Naive B cell (primary cell): ENCODE results near the gene RTKN. TPM values are rescaled to one million over a fixed set of nuclear protein-coding genes. Genes with fewer than 3 reads are reported as not detected.
A peak's percentile ranks its signal among the peaks of the same experiment; 100 is the strongest.

Experiments
- ATAC-seq, 2 donors: fragments of 150-1000 bp; cut with Tn5 transposase; 2 replicates each; pipeline ENCODE4 v1.10.0; 2021; ENCODE audit warnings: low read depth in 2 of 2, mild to moderate bottlenecking in 2 of 2, moderate library complexity in 2 of 2
- DNase-seq: peaks from one replicate; pipeline ENCODE4 v3.0.0; 2022
- H3K27ac Mint-ChIP-seq, 6 donors: one replicate each; pipeline ENCODE4 v1.8.0; 2020 to 2022; ENCODE audit warnings: mild to moderate bottlenecking in 6 of 6, mixed read lengths in 6 of 6, moderate library complexity in 5 of 6, inconsistent platforms in 2 of 6
- H3K27me3 Mint-ChIP-seq, 3 donors: one replicate each; pipeline ENCODE4 v1.8.0; 2021 to 2022; ENCODE audit warnings: mixed read lengths in 3 of 3, mild to moderate bottlenecking in 1 of 3
- H3K36me3 Mint-ChIP-seq, 2 donors: one replicate each; pipeline ENCODE4 v1.8.0; 2020 to 2022; ENCODE audit warnings: mixed read lengths in 2 of 2, inconsistent platforms in 1 of 2, mild to moderate bottlenecking in 1 of 2
- H3K4me1 Mint-ChIP-seq, 3 donors: one replicate each; pipeline ENCODE4 v1.8.0; 2020 to 2022; ENCODE audit warnings: mixed read lengths in 3 of 3, inconsistent platforms in 1 of 3, mild to moderate bottlenecking in 1 of 3, moderate library complexity in 1 of 3
- H3K4me3 Mint-ChIP-seq, 8 donors: one replicate each; pipeline ENCODE4 v1.8.0; 2020 to 2022; ENCODE audit warnings: mild to moderate bottlenecking in 8 of 8, mixed read lengths in 8 of 8, moderate library complexity in 8 of 8, inconsistent platforms in 2 of 8
- H3K9me3 Mint-ChIP-seq, 7 donors: one replicate each; pipeline ENCODE4 v1.8.0; 2020 to 2022; ENCODE audit warnings: mixed read lengths in 7 of 7, mild to moderate bottlenecking in 5 of 7, inconsistent platforms in 2 of 7, moderate library complexity in 1 of 7
- polyA plus RNA-seq, 6 donors: library from polyadenylated mRNA; unstranded; fragments of 300-500 nt; fragmentation: Illumina TruSeq; gene quantifications; one replicate each; pipeline ENCODE4 v1.2.3, GENCODE V29; 2021; ENCODE audit warnings: low read depth in 6 of 6

RTKN gene
- polyA plus RNA-seq, 6 donors from 2014 or later = 0.97 to 2.1 (median 1.7) TPM; not detected in 1

DNA sequence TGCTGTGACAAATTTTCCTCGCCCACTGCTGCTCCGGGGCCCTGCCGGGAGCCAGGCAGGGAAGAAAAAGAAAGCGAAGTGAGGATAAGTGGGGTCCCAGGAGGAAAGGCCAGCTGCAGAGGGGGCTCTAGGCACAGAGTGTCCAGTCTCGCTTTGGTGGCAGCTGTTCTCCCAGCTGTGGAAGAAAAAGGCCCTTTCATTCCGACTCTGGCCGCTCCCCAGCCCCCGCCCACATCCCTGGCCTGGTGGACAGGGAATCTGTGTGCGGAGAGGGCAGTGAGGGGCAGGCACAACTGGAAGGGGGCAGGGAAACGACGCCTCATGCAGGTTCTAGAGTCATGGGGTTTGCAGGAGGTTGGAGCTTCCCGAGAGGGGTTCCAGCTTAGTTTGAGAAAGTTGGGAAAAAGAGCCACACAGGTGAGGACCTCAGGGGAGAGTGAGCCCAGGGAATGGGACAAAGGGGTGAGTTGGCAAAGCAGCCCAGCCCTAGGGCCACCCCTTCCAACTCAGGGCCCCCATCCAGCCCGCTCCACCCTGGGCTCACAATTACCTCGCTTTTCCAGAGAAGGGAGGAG is 1.8 kb downstream of the RTKN start:
- Mint-ChIP-seq H3K27ac (peak overlapping the region in 4 of 6 donors; percentile 34 to 84 (median 54)), H3K36me3 (no peaks in the 10 kb centered on the region), H3K9me3 (no peaks in the 10 kb centered on the region), H3K4me1 (peaks cover 24 to 43% (median 40%) of the 10 kb centered on the region in 3 donors), H3K27me3 (peaks cover 9 to 30% (median 17%) of the 10 kb centered on the region in 3 donors), H3K4me3 (peak overlapping the region; percentile 52 to 88 (median 82))
- DNase-seq = no peak
- no peak for ATAC-seq

DNA sequence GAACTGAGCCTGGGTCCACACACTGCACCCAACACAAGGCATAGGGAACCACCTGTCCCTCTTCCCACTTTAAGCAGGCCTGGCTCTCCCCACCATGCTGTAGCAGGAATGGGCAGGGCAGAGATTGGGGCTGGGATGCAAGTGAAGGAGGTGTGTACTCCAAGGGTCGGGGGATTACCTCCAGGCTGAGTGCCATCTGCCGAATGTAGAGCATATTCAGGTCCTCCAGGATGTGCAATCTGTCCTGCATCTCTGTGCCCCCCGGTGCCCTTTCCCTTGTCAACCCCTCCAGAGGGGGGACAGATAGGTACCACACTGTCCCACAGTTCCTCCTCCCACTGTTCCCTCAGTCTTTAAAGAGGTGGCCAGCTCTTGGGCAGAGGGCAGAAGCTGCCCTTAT is 2.4 kb downstream of the RTKN start:
- Mint-ChIP-seq H3K27me3 (peaks cover 8 to 26% (median 12%) of the 10 kb centered on the region in 3 donors), H3K4me3 (peak overlapping the region in 7 of 8 donors; percentile 49 to 83 (median 81)), H3K36me3 (no peaks in the 10 kb centered on the region), H3K27ac (peak overlapping the region in 1 of 6 donors; percentile 47), H3K9me3 (no peaks in the 10 kb centered on the region), H3K4me1 (peaks cover 24 to 43% (median 40%) of the 10 kb centered on the region in 3 donors)
- DNase-seq (no peak), ATAC-seq (no peak)

DNA sequence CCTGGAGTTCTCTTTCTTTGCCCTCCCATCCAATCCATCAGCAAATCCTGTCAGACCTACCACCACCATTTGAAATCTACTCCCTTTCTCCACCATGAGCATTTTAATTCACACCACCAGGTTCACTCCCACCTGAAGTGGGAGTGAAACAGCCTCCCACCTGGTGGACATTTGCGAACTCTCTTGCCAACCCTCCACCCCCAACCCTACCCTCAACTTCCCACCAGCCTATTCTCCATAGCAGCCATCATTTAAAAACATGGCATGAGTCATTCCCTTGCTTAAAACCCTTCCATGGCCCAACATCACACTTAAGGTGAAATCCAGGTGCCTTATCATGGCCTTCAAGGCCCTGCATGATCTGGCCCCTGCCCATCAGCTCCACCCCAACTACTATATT is 3.5 kb downstream of the RTKN start:
- no peak for ATAC-seq
- Mint-ChIP-seq H3K27me3 (peaks cover 7 to 21% (median 8%) of the 10 kb centered on the region in 3 donors), H3K27ac (peak overlapping the region in 3 of 6 donors; percentile 26 to 81 (median 39)), H3K4me1 (peaks cover 24 to 43% (median 40%) of the 10 kb centered on the region in 3 donors), H3K9me3 (no peaks in the 10 kb centered on the region), H3K4me3 (peak overlapping the region in 2 of 8 donors; percentile 18 to 52), H3K36me3 (no peaks in the 10 kb centered on the region)
- DNase-seq = no peak

DNA sequence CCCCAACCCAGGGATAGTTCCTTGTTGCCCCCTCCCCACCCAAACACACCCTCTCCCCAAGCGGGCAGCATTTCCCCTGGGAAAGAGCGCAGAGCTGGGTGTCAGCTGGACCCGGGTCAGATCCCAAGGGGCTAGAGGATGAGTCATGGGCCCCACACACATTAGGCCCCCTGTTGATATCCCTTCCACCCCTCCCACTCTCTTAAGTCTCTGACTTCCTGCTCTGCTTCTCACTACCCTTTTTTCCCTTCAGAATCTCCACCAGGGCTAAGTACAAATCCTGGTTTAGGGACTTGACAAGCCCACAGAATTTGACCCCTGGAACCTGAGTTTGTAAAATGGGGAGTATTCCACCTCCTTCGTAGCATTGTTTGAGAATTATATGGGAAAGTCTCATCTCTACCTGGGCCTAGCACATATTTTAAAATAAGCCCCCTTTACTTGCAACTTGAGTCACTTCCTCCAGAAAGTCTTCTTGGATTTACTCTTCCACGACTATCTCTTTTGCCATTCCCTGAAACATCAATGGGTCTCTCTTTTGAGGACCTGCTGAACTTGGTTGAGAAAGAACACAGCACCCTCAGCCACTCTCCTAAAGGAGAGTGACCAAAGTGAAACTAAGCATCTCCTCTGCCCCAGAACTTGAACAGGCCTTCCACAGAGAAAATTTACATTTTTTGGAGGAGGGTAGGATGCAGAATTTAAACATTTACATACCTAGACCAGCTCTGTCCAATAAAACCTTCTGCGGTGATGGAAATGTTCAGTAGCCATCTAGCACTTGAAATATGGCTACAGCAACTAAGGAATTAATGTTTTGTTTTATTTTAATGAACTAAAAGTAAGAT is 4.7 kb downstream of the RTKN start:
- Mint-ChIP-seq H3K36me3 (no peaks in the 10 kb centered on the region), H3K4me1 (peaks cover 21 to 40% (median 36%) of the 10 kb centered on the region in 3 donors), H3K9me3 (no peaks in the 10 kb centered on the region), H3K27me3 (peaks cover 1 to 14% (median 3%) of the 10 kb centered on the region in 3 donors), H3K4me3 (no peak overlapping the region), H3K27ac (peak overlapping the region in 1 of 6 donors; percentile 86)
- DNase-seq (no peak), ATAC-seq (no peak)

DNA sequence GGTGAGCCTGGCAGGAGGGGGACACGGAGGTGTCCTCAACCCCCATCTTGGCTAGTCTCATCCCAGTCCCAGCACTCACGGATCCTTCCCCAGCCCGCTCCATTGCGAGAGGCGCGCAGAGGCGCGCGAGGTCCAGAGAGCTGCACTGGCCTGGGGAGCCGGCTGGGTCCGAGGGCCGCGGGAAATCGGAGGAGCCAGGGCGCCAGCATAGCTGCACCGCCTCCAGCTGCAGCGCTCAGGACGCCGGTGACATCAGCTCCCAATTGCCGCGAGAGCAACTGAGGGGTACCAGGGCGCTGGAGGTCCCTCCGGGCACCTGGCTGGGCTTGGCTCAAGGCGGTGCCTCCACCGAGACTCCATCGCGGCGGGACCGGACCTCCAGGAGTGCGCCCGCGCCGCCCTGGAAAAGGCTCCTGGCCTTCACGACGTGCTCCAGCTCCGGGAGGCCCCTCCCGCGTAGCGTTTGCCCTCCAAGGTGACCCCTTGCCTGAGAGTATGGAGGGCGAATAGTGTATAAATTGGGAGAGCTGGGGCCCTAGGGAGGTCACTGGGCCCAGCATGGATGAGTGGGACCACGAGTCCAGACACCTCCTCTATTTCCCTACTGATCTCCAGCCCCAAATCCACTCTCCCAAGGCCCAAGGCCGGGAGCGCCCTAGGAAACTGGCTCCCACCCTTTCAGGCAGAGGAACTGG is 5.5 kb downstream of the RTKN start:
- no peaks in the 10 kb centered on the region for H3K36me3 Mint-ChIP-seq
- H3K27ac Mint-ChIP-seq = peak overlapping the region in 2 of 6 donors; percentile 25 to 89
- DNase-seq = no peak
- no peak overlapping the region for H3K4me3 Mint-ChIP-seq
- peaks cover 0 to 12% (median 0%) of the 10 kb centered on the region in 3 donors for H3K27me3 Mint-ChIP-seq
- no peaks in the 10 kb centered on the region for H3K9me3 Mint-ChIP-seq
- no peak for ATAC-seq
- peaks cover 20 to 40% (median 35%) of the 10 kb centered on the region in 3 donors for H3K4me1 Mint-ChIP-seq

DNA sequence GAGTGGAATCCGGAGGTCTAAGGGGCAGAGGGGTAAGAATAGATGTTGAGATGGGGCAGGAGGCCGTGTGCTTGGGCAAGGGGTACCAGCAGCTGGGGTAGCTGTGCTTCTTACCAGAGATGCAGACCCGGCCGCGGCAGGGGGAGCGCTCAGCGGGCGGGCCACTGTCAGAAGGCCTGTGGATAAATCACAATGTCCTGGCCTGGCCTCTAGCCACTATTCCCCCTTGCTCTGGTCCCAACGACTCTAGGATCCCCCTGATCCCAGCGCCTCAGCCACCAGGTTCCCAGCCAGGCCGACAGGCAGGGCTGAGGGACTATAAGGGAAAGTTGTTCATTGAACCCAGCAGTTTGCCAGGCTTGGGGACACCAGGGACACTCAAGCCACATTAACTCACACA is 11.2 kb downstream of the RTKN start:
- no peak for ATAC-seq
- DNase-seq = no peak
- no peak overlapping the region for H3K4me3 Mint-ChIP-seq
- no peaks in the 10 kb centered on the region for H3K36me3 Mint-ChIP-seq
- peak overlapping the region in 1 of 6 donors; percentile 19 for H3K27ac Mint-ChIP-seq
- no peaks in the 10 kb centered on the region for H3K27me3 Mint-ChIP-seq
- H3K9me3 Mint-ChIP-seq = no peaks in the 10 kb centered on the region
- peaks cover 0 to 4% (median 0%) of the 10 kb centered on the region in 3 donors for H3K4me1 Mint-ChIP-seq

DNA sequence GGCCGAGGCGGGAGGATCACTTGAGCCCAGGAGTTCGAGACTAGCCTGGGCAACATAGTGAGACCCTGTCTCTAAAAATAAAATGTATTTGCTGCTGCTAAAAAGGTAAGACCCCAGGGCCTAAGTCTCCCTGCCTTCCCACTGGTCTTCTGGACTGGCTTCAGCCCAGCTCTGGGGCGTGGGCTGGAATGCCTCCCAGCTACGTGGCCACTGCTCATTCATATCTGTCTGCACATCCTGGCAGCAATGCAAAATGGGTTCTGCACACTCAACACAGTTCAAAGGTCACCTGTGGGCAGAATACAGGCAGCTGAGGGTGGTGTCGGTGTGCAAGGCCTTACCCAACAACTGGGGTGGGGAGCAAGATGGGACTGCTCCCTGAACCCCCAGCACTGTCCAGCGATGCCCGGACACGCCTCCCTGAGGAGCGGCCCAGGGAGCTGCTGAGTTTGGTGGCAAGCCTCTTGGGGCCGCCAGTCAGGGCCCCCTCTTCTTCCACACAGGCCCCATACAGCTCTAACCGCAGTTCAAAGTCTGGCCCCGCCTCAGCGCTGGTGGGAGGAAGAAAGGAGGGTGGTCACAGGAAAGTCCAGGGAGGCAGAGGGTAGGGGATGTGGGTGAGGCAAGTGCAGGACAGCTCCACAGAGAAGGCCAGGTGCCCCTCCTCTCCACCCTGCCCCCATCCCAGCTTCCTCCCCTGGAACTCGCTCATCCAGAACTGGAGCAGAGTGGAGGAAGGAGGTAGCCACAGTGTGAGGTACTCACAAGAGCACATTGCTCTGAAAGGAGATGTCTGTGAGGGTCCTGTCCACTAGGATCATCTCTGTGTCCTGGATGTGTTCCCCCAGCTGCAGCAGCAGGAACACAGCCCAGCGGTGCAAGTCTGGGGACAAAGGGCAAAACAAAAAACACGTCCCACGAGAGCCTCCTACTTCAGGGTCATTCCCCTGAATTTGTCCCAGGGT is 12.0 kb downstream of the RTKN start:
- H3K36me3 Mint-ChIP-seq = no peaks in the 10 kb centered on the region

DNA sequence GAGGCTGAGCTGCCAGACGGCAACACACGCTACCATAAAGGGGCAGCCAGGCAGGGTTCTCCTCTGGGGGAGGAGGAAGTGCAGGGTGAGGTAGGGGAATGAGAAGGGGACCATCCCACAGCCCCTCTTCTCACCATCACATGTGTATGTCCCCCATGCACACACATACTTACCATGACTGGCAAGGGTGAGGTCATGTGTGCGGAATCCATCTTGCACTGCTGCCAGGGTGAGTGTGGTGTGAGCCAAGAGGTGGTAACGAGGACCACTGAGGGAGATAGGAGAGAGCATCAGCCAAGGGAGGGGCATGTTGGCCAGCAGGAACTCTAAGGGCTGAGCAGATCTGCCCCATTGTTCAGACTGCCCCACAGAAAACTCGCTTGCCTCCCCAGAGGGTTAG is 13.1 kb downstream of the RTKN start:
- Mint-ChIP-seq H3K4me3 (peak overlapping the region in 1 of 8 donors; percentile 41), H3K27ac (no peak overlapping the region), H3K36me3 (no peaks in the 10 kb centered on the region), H3K4me1 (peaks cover 0 to 4% (median 0%) of the 10 kb centered on the region in 3 donors), H3K27me3 (no peaks in the 10 kb centered on the region), H3K9me3 (no peaks in the 10 kb centered on the region)
- ATAC-seq (no peak), DNase-seq (no peak)

More for the DNA sequence above, 12.0 kb downstream of the RTKN start:
- DNase-seq (no peak), ATAC-seq (no peak)
- Mint-ChIP-seq H3K4me3 (no peak overlapping the region), H3K4me1 (peaks cover 0 to 4% (median 0%) of the 10 kb centered on the region in 3 donors), H3K9me3 (no peaks in the 10 kb centered on the region), H3K27ac (peak overlapping the region in 1 of 6 donors; percentile 6), H3K27me3 (no peaks in the 10 kb centered on the region)

DNA sequence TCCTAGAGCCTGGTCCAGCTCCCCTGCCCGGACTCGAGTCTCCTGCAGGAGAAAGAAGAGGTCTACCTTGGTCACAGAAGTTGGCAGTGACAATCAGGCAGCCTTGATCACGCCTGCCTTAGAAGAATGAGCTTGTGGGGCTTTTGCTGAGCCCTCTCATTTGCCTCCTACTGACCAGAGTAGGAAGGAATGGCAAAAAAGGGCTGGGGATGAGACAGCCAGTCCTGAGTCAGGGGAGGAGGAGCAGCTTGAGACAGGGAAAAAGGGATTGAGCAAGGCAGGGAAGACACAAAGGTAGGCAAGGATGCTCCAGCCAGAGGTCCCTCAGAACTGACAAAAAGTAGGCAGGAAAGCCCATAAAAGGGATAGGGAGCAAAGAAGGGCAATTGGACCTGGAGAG is 14.2 kb downstream of the RTKN start:
- H3K4me3 Mint-ChIP-seq = peak overlapping the region in 1 of 8 donors; percentile 41
- no peaks in the 10 kb centered on the region for H3K9me3 Mint-ChIP-seq
- H3K27me3 Mint-ChIP-seq = no peaks in the 10 kb centered on the region
- peaks cover 0 to 10% (median 9%) of the 10 kb centered on the region in 3 donors for H3K4me1 Mint-ChIP-seq
- ATAC-seq (no peak), DNase-seq (no peak)
- peak overlapping the region in 2 of 6 donors; percentile 60 to 96 for H3K27ac Mint-ChIP-seq
- H3K36me3 Mint-ChIP-seq = no peaks in the 10 kb centered on the region

DNA sequence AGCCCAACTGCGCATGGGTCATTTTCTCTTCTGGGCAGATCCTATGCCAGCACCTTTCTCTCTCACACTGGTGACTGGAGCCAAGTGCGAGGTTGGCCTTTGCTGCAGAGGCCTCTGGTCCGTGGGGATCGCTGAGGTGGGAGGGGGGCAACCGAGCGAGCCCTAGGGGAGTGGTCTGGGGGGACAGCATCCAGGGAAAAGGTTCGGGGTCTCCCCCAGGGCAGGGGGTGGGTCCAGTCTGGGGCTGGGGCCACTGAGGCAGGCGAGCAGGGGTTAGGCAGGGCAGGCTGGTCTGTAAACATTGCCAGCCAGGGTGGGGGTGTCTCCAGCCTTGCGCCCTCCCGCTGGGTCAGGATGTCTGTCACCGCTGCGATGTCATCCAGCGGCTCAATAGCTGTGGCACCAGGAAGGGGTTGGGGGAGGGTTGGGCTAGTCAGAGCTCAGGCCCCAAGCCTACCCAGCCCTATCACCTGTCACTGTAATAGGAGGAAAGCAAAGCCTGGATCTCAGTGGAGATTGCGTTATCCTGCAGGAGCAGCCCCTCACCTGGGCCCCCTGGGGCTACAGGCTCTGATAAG is 15.5 kb downstream of the RTKN start:
- H3K4me3 Mint-ChIP-seq = no peak overlapping the region

DNA sequence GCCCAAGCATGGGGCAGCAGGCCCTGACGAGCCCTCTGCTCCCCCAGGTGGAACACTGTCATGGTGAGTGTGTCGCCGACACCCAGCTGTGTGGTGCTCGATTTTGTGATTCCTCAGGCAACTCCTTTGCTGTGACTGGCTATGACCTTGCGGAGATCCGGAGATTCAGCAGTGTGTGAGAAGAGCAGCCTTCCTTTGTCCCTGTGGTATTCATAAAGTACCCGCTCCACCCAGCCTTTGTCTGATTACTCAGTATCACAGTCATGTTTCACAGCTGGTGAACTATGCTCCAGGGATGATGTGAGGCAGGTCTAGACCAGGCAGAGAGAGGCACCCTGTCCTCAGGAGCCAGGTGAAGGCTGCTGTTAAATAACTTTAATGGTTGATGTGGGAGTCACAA is 16.2 kb downstream of the RTKN start:
- Mint-ChIP-seq H3K4me3 (peak overlapping the region in 1 of 8 donors; percentile 35), H3K9me3 (no peaks in the 10 kb centered on the region)

More for the DNA sequence above, 15.5 kb downstream of the RTKN start:
- ATAC-seq (no peak), DNase-seq (no peak)
- no peaks in the 10 kb centered on the region for H3K36me3 Mint-ChIP-seq
- H3K27me3 Mint-ChIP-seq = no peaks in the 10 kb centered on the region
- H3K27ac Mint-ChIP-seq = peak overlapping the region in 1 of 6 donors; percentile 83
- peaks cover 8 to 19% (median 9%) of the 10 kb centered on the region in 3 donors for H3K4me1 Mint-ChIP-seq
- no peaks in the 10 kb centered on the region for H3K9me3 Mint-ChIP-seq

DNA sequence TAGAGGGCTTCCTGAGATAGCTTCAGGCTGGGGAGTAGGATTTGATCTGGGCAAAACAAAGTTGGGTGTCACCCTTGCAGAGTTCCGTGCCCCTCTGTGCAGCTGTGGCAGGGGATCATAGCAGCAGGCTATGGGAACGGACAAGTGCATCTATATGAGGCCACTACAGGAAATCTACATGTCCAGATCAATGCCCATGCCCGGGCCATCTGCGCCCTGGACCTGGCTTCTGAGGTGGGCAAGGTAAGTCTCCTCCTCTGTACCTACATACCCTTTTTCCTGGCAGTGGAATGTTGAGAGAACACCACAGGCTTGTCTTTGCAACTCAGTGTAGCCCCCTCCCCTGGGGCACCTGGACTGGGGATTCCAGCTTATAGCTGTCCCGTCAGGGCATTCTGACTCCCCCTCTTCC is 16.7 kb downstream of the RTKN start:
- no peaks in the 10 kb centered on the region for H3K36me3 Mint-ChIP-seq
- no peaks in the 10 kb centered on the region for H3K27me3 Mint-ChIP-seq
- peaks cover 19 to 32% (median 19%) of the 10 kb centered on the region in 3 donors for H3K4me1 Mint-ChIP-seq
- peak overlapping the region in 2 of 6 donors; percentile 8 to 12 for H3K27ac Mint-ChIP-seq
- DNase-seq (no peak), ATAC-seq (no peak)
- peak overlapping the region in 2 of 8 donors; percentile 20 to 35 for H3K4me3 Mint-ChIP-seq
- H3K9me3 Mint-ChIP-seq = no peaks in the 10 kb centered on the region

More for the DNA sequence above, 16.2 kb downstream of the RTKN start:
- H3K4me1 Mint-ChIP-seq = peaks cover 14 to 27% (median 14%) of the 10 kb centered on the region in 3 donors
- no peaks in the 10 kb centered on the region for H3K27me3 Mint-ChIP-seq
- DNase-seq (no peak), ATAC-seq (no peak)
- peak overlapping the region in 2 of 6 donors; percentile 15 to 49 for H3K27ac Mint-ChIP-seq
- H3K36me3 Mint-ChIP-seq = no peaks in the 10 kb centered on the region
